Liver (tissue), 9 donors: Measurements from ENCODE around the gene CADPS. TPM values are rescaled to one million over a fixed set of nuclear protein-coding genes. Genes with fewer than 3 reads are reported as not detected.

Source experiments
- DNase-seq: peaks from one replicate; pipeline ENCODE4 v3.0.0-alpha.2; 2017; ENCODE audit warnings: low spot score
- H3K27ac ChIP-seq, 2 donors: one replicate each; pipeline ENCODE4 v1.7.0; 2013; ENCODE audit warnings: inconsistent platforms in 2 of 2, low read length in 2 of 2, control low read depth in 1 of 2, low read depth in 1 of 2, mild to moderate bottlenecking in 1 of 2
- H3K27me3 ChIP-seq, 4 donors: one replicate each; pipeline versions ENCODE4 v1.6.1 to v1.7.0; 2013; ENCODE audit warnings: low read length in 3 of 4, inconsistent platforms in 1 of 4, mild to moderate bottlenecking in 1 of 4, moderate library complexity in 1 of 4; ENCODE audit not compliant: control insufficient read depth in 4 of 4, insufficient read depth in 4 of 4
- H3K36me3 ChIP-seq, 4 donors: one replicate each; pipeline versions ENCODE4 v1.6.1 to v1.7.0; 2013; ENCODE audit warnings: low read length in 3 of 4, mild to moderate bottlenecking in 3 of 4, low read depth in 1 of 4, moderate library complexity in 1 of 4; ENCODE audit not compliant: control insufficient read depth in 4 of 4, insufficient read depth in 3 of 4
- H3K4me1 ChIP-seq, 4 donors: one replicate each; pipeline versions ENCODE4 v1.6.1 to v1.7.0; 2013; ENCODE audit warnings: low read length in 3 of 4, mild to moderate bottlenecking in 3 of 4, moderate library complexity in 1 of 4; ENCODE audit not compliant: control insufficient read depth in 4 of 4, insufficient read depth in 4 of 4
- H3K4me3 ChIP-seq, 3 donors: one replicate each; pipeline versions ENCODE4 v1.6.1 to v1.7.0; 2013; ENCODE audit warnings: low read length in 3 of 3, control low read depth in 1 of 3, low read depth in 1 of 3, mild to moderate bottlenecking in 1 of 3
- H3K9ac ChIP-seq, 2 donors: one replicate each; pipeline ENCODE4 v1.7.0; 2013; ENCODE audit warnings: low read length in 2 of 2, mild to moderate bottlenecking in 2 of 2, moderate library complexity in 2 of 2, control low read depth in 1 of 2, low read depth in 1 of 2
- H3K9me3 ChIP-seq, 4 donors: one replicate each; pipeline versions ENCODE4 v1.6.1 to v1.7.0; 2013; ENCODE audit warnings: low read length in 3 of 4; ENCODE audit not compliant: control insufficient read depth in 4 of 4
- ATF3 ChIP-seq: IDR thresholded peaks from 2 replicates; pipeline ENCODE4 v1.6.1; 2016; ENCODE audit warnings: antibody characterized with exemption
- CTCF ChIP-seq: fragments of 150-350 bp; IDR thresholded peaks from 2 replicates; pipeline ENCODE4 v1.5.1; 2017; ENCODE audit warnings: improper control_type of control experiment, low read depth, low read length; ENCODE audit not compliant: missing input control
- EGR1 ChIP-seq, 2 donors: IDR thresholded peaks; 2 replicates each; pipeline ENCODE4 v1.6.1; 2016 to 2018; ENCODE audit warnings: antibody characterized with exemption in 2 of 2, low read depth in 2 of 2
- FOXA1 ChIP-seq: IDR thresholded peaks from 2 replicates; pipeline ENCODE4 v1.6.1; 2016; ENCODE audit warnings: antibody characterized with exemption
- FOXA2 ChIP-seq: IDR thresholded peaks from 2 replicates; pipeline ENCODE4 v1.6.1; 2016; ENCODE audit warnings: antibody characterized with exemption
- GABPA ChIP-seq, 2 donors: IDR thresholded peaks in 1 of 2; conservative IDR thresholded peaks in 1 of 2; 2 replicates each; pipeline ENCODE4 v1.6.1; 2016; ENCODE audit warnings: antibody characterized with exemption in 2 of 2, mild to moderate bottlenecking in 1 of 2, moderate library complexity in 1 of 2
- HNF4A ChIP-seq, 2 donors: conservative IDR thresholded peaks; 2 replicates each; pipeline ENCODE4 v1.6.1; 2016; ENCODE audit warnings: antibody characterized with exemption in 2 of 2, mild to moderate bottlenecking in 2 of 2
- HNF4G ChIP-seq: IDR thresholded peaks from 2 replicates; pipeline ENCODE4 v1.6.1; 2016; ENCODE audit warnings: antibody characterized with exemption
- JUND ChIP-seq, 2 donors: IDR thresholded peaks; 2 replicates each; pipeline ENCODE4 v1.6.1; 2016; ENCODE audit warnings: antibody characterized with exemption in 2 of 2
- MAX ChIP-seq: IDR thresholded peaks from 2 replicates; pipeline ENCODE4 v1.6.1; 2016; ENCODE audit warnings: antibody characterized with exemption
- NR2F2 ChIP-seq: IDR thresholded peaks from 2 replicates; pipeline ENCODE4 v1.6.1; 2016; ENCODE audit warnings: antibody characterized with exemption
- RAD21 ChIP-seq, 2 donors: IDR thresholded peaks; 2 replicates each; pipeline ENCODE4 v1.6.1; 2016; ENCODE audit warnings: antibody characterized with exemption in 2 of 2, mild to moderate bottlenecking in 2 of 2
- REST ChIP-seq: IDR thresholded peaks from 2 replicates; pipeline ENCODE4 v1.6.1; 2016; ENCODE audit warnings: antibody characterized with exemption, mild to moderate bottlenecking
- RXRA ChIP-seq, 2 donors: IDR thresholded peaks; 2 replicates each; pipeline ENCODE4 v1.6.1; 2017 to 2018; ENCODE audit warnings: antibody characterized with exemption in 2 of 2, mild to moderate bottlenecking in 1 of 2
- SP1 ChIP-seq: IDR thresholded peaks from 2 replicates; pipeline ENCODE4 v1.6.1; 2018; ENCODE audit warnings: antibody characterized with exemption, mild to moderate bottlenecking
- TAF1 ChIP-seq: conservative IDR thresholded peaks from 2 replicates; pipeline ENCODE4 v1.6.1; 2016; ENCODE audit warnings: antibody characterized with exemption, mild to moderate bottlenecking
- YY1 ChIP-seq: IDR thresholded peaks from 2 replicates; pipeline ENCODE4 v1.6.1; 2016; ENCODE audit warnings: antibody characterized with exemption, mild to moderate bottlenecking
- ZBTB33 ChIP-seq: IDR thresholded peaks from 2 replicates; pipeline ENCODE4 v1.6.1; 2016; ENCODE audit warnings: antibody characterized with exemption
- WGBS: extraction: QIAGEN DNeasy Blood & Tissue Kit; methylation state at CpG from one replicate; pipeline ENCODE4 v1.1.7; 2013; 5-methylcytosine and 5-hydroxymethylcytosine counted together
- polyA plus RNA-seq, 2 donors: library from polyadenylated mRNA; stranded (reverse) in 1 of 2; unstranded in 1 of 2; fragments of 200-250 nt in 1 of 2; fragments of >200 nt in 1 of 2; fragmentation: Nextera tagmentation in 1 of 2; extraction: Ambion mirVana in 1 of 2; gene quantifications; one replicate each; pipeline versions ENCODE4 v1.2.1 to v1.2.3, GENCODE V29; 2013 to 2015
- total RNA-seq, 2 donors: library from RNA; depleted of rRNA; stranded (reverse); fragments of >200 nt; gene quantifications; one replicate each; pipeline ENCODE4 v1.2.3, GENCODE V29; 2014
- donor health status: healthy.
- donor health status: healthy.
- donor health status: healthy.
- donor health status: healthy.
- donor health status: healthy.

Gene CADPS
- total and polyA plus RNA-seq, 4 donors = 0.05 to 0.37 (median 0.17) TPM; not detected in 1

- no peak overlapping the region for H3K9ac ChIP-seq
- no peak overlapping the region for H3K27ac ChIP-seq
- 85% methylated on average over 4 of the region's 4 CpGs for WGBS
- H3K9me3 ChIP-seq = no peaks in the 10 kb centered on the region
- no peaks in the 10 kb centered on the region for H3K36me3 ChIP-seq
- no peak overlapping the region for H3K4me3 ChIP-seq
- H3K4me1 ChIP-seq = no peaks in the 10 kb centered on the region
- H3K27me3 ChIP-seq = peaks cover 0 to 14% (median 0%) of the 10 kb centered on the region in 4 donors
- TF ChIP-seq HNF4G (no peak), RXRA (IDR thresholded peaks at IDR 0.05) (no peak), ATF3 (no peak), SP1 (no peak), GABPA (IDR thresholded peaks at IDR 0.05 in 1 of 2, conservative IDR thresholded peaks at IDR 0.05 in 1 of 2) (no peak), HNF4A (conservative IDR thresholded peaks at IDR 0.05) (no peak)
- no peak for DNase-seq
These were observed 286.1 kb downstream of the CADPS start for GRCh38 chr3:62589078-62589477.

- Histone ChIP-seq H3K9ac (no peak overlapping the region), H3K27me3 (peaks cover 0 to 6% (median 0%) of the 10 kb centered on the region in 4 donors), H3K4me1 (no peaks in the 10 kb centered on the region), H3K27ac (no peak overlapping the region), H3K36me3 (no peaks in the 10 kb centered on the region), H3K9me3 (no peaks in the 10 kb centered on the region), H3K4me3 (no peak overlapping the region)
- DNase-seq = no peak
- WGBS = 91% methylated on average over 8 of the region's 8 CpGs
- no peak for TF ChIP-seq ZBTB33
- TF ChIP-seq EGR1 (IDR thresholded peaks at IDR 0.05; ENCODE audit: low read depth in 2 of 2) = no peak
- TF ChIP-seq FOXA1 = no peak
- no peak for TF ChIP-seq RXRA (IDR thresholded peaks at IDR 0.05)
- TF ChIP-seq ATF3 = no peak
- no peak for TF ChIP-seq YY1
- TF ChIP-seq GABPA (IDR thresholded peaks at IDR 0.05 in 1 of 2, conservative IDR thresholded peaks at IDR 0.05 in 1 of 2) = no peak
- no peak for TF ChIP-seq RAD21 (IDR thresholded peaks at IDR 0.05)
- TF ChIP-seq SP1 = no peak
- TF ChIP-seq TAF1 = no peak
- TF ChIP-seq HNF4G = no peak
- no peak for TF ChIP-seq REST
- TF ChIP-seq MAX = no peak
- no peak for TF ChIP-seq FOXA2
- no peak for TF ChIP-seq JUND (IDR thresholded peaks at IDR 0.05)
- TF ChIP-seq CTCF = no peak
- no peak for TF ChIP-seq NR2F2
- no peak for TF ChIP-seq HNF4A (conservative IDR thresholded peaks at IDR 0.05)
These were observed 287.6 kb downstream of the CADPS start for GRCh38 chr3:62587579-62588031.
